Esophagus (tissue), 2 donors: ENCODE measurements around the gene NELFB. TPM values are rescaled to one million over a fixed set of nuclear protein-coding genes. Genes with fewer than 3 reads are reported as not detected.

Source experiments
- H3K27ac ChIP-seq, 2 donors: one replicate each; pipeline ENCODE4 v1.5.1; 2013; ENCODE audit warnings: low read depth in 2 of 2, mild to moderate bottlenecking in 2 of 2, inconsistent platforms in 1 of 2, low read length in 1 of 2, moderate library complexity in 1 of 2
- H3K27me3 ChIP-seq, 2 donors: one replicate each; pipeline ENCODE4 v1.6.1; 2013; ENCODE audit warnings: low read length in 2 of 2, control low read depth in 1 of 2, mild to moderate bottlenecking in 1 of 2; ENCODE audit not compliant: insufficient read depth in 2 of 2, control insufficient read depth in 1 of 2
- H3K36me3 ChIP-seq, 2 donors: one replicate each; pipeline ENCODE4 v1.6.1; 2013; ENCODE audit warnings: low read length in 1 of 2; ENCODE audit not compliant: control insufficient read depth in 2 of 2, insufficient read depth in 2 of 2
- H3K4me1 ChIP-seq, 2 donors: one replicate each; pipeline ENCODE4 v1.6.1; 2013; ENCODE audit warnings: low read length in 1 of 2; ENCODE audit not compliant: control insufficient read depth in 2 of 2, insufficient read depth in 2 of 2
- H3K4me3 ChIP-seq, 2 donors: one replicate each; pipeline ENCODE4 v1.5.1; 2013; ENCODE audit warnings: low read length in 2 of 2, mild to moderate bottlenecking in 2 of 2, low read depth in 1 of 2, moderate library complexity in 1 of 2
- H3K9me3 ChIP-seq, 2 donors: one replicate each; pipeline ENCODE4 v1.6.1; 2013; ENCODE audit warnings: mild to moderate bottlenecking in 2 of 2, low read depth in 1 of 2, low read length in 1 of 2, moderate library complexity in 1 of 2; ENCODE audit not compliant: control insufficient read depth in 2 of 2, insufficient read depth in 1 of 2
- WGBS, 2 donors: extraction: QIAGEN DNeasy Blood & Tissue Kit; methylation state at CpG; one replicate each; pipeline ENCODE4 v1.1.7; 2013; 5-methylcytosine and 5-hydroxymethylcytosine counted together
- polyA plus RNA-seq, 2 donors: library from polyadenylated mRNA; stranded (reverse); fragments of 200-250 nt; gene quantifications; one replicate each; pipeline ENCODE4 v1.2.3, GENCODE V29; 2013
- donor health status: healthy with polysubstance abuse.
- donor health status: Bipolar disorder and iron deficiency.

Gene NELFB
- polyA plus RNA-seq, 2 donors = 31.7 to 34.7 TPM

GRCh38 chr9:137307255-137308056 lies 52.3 kb downstream of the NELFB start:
- no peak overlapping the region for H3K4me3 ChIP-seq
- peaks cover 12 to 66% of the 10 kb centered on the region in 2 donors for H3K4me1 ChIP-seq

DNA sequence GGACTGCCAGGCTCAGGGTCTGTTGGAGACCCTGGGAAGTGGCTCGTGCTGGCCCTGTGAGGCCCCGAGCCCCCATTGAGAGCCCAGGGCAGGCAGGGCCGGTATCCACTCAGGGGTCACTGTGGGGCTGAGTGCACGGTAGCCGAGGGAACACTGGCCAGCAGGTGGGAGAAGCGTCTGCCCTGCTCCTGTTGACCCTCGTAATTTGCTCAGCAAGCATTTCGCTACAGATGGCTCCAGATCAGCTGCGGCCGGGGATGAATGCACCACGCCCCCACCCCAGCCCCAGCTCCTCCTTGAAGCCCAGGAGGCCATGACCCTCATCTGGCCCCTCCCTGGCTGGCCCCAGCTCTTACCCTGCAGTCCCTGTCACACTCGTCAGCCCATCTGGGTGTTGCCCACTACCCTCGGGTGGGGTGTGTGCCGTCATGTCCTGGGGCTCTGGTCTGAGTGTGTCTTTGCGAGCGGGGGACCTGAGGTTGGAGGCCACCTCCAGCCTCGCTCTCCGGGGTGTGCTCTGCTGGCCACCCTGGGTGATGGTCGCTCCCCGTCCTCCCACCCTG lies 53.0 kb downstream of the NELFB start:
- H3K9me3 ChIP-seq = no peaks in the 10 kb centered on the region
- H3K27ac ChIP-seq = no peak overlapping the region
- peaks cover 12 to 69% of the 10 kb centered on the region in 2 donors for H3K4me1 ChIP-seq
- no peaks in the 10 kb centered on the region for H3K36me3 ChIP-seq
- H3K4me3 ChIP-seq = no peak overlapping the region
- 57 to 59% methylated on average over 20 of the region's 20 CpGs for WGBS, 2 donors
- H3K27me3 ChIP-seq = no peaks in the 10 kb centered on the region

More at GRCh38 chr9:137307255-137308056, 52.3 kb downstream of the NELFB start:
- Histone ChIP-seq H3K36me3 (no peaks in the 10 kb centered on the region), H3K27me3 (no peaks in the 10 kb centered on the region), H3K27ac (peak overlapping the region in 1 of 2 donors; percentile 6), H3K9me3 (no peaks in the 10 kb centered on the region)
- WGBS, 2 donors = 30 to 33% methylated on average over 29 to 30 of the region's 30 CpGs

DNA sequence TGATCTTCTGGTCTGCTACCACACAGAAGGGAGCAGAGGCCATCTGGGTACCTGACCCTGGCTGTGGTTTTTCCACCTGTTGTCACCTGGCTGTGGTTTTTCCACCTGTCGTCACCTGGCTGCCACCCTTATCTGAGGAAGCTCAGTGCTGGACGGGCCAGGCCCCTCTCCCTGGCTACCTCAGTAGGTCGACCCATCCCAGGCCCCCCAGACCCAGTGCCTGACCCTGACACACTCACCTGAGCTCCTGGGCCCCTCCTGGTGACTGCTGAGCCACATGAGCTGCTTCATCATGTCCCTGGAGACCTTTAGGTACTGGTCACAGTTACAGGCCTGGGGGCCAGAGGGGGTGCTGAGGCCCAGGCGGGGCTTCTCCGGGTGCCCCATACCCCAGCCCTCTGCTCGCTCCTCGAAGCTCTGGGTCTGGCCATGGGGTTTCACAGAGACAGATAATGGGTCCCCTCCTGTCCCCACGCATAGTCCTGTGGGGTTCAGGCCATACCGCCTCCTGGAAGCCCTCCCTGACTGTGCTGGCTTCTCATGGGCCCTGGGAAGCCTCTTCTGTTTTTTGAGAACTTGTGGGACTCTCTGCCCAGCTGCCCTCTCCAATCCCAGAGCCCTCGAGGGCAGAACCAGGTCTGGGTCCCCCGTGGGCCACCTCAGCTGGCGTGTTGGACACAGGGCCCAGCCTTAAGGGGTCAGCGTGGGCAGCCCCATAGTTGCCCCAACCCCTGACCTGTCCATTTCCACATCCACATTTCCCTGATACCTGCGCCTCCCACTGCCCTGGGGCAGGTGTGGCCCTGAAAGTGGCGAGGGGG lies 54.5 kb downstream of the NELFB start:
- peak overlapping the region; percentile 93 to 98 for H3K27ac ChIP-seq
- no peak overlapping the region for H3K4me3 ChIP-seq
- H3K4me1 ChIP-seq = peaks cover 13 to 71% of the 10 kb centered on the region in 2 donors
- H3K9me3 ChIP-seq = no peaks in the 10 kb centered on the region
- 82 to 86% methylated on average over 12 to 15 of the region's 15 CpGs for WGBS, 2 donors
- no peaks in the 10 kb centered on the region for H3K27me3 ChIP-seq
- no peaks in the 10 kb centered on the region for H3K36me3 ChIP-seq

GRCh38 chr9:137310189-137311052 lies 55.3 kb downstream of the NELFB start:
- H3K4me1 ChIP-seq = peaks cover 13 to 68% of the 10 kb centered on the region in 2 donors
- no peaks in the 10 kb centered on the region for H3K36me3 ChIP-seq
- H3K27ac ChIP-seq = peak overlapping the region; percentile 93 to 98
- 58 to 59% methylated on average over 20 of the region's 20 CpGs for WGBS, 2 donors
- H3K27me3 ChIP-seq = no peaks in the 10 kb centered on the region
- H3K9me3 ChIP-seq = no peaks in the 10 kb centered on the region
- peak overlapping the region in 1 of 2 donors; percentile 5 for H3K4me3 ChIP-seq

GRCh38 chr9:137311171-137311985 lies 56.3 kb downstream of the NELFB start:
- Histone ChIP-seq H3K4me3 (peak overlapping the region in 1 of 2 donors; percentile 5), H3K27me3 (no peaks in the 10 kb centered on the region), H3K4me1 (peaks cover 12 to 62% of the 10 kb centered on the region in 2 donors), H3K27ac (peak overlapping the region; percentile 97 to 98), H3K36me3 (no peaks in the 10 kb centered on the region), H3K9me3 (no peaks in the 10 kb centered on the region)
- WGBS, 2 donors = 48 to 51% methylated on average over 27 of the region's 27 CpGs

DNA sequence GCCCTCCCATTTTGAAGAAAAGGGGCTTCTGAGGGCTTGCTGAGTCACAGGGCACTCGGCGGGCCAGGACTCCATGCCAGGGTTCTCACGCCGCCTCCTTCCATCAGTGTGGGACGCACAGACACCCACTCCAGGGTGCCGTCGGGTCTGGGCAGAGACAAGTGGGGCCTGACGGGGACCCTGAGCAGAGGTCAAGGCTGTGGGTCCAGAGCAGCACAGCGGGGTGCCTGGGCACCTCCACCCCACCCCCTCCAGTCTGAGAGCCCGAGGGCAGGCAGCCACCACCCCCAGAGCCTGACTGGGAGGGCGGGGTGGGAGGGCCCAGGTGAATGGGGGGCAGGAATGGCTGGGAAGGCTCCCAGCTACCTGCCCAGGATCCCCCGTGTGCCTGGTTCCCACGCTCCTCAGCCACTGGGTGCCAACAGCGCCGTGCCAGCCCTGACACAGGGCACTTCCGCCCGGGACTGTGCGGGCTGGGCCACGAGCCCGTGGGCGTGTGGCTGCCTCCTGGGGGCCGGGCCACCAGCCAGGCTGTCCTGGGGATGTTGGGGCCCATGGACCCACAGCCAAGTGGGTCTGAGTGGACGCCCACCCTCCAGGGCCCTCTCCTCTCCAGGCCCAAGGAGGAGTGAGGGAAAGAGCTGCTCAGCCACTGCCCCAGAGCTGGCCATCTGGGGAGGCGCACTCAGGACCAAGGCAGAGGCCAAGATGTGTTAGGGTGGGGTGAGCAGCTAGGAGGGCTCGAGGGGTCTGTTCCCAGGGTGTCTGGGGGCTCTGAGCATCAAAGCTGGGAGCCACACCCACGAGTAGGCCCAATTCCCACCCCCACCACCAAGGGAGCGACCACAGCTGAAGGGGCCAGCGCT lies 57.1 kb downstream of the NELFB start:
- no peaks in the 10 kb centered on the region for H3K36me3 ChIP-seq
- H3K27me3 ChIP-seq = no peaks in the 10 kb centered on the region
- no peak overlapping the region for H3K4me3 ChIP-seq
- H3K9me3 ChIP-seq = no peaks in the 10 kb centered on the region
- H3K4me1 ChIP-seq = peaks cover 11 to 55% of the 10 kb centered on the region in 2 donors
- H3K27ac ChIP-seq = peak overlapping the region; percentile 97 to 98
- 49% methylated on average over 27 to 28 of the region's 28 CpGs for WGBS, 2 donors

DNA sequence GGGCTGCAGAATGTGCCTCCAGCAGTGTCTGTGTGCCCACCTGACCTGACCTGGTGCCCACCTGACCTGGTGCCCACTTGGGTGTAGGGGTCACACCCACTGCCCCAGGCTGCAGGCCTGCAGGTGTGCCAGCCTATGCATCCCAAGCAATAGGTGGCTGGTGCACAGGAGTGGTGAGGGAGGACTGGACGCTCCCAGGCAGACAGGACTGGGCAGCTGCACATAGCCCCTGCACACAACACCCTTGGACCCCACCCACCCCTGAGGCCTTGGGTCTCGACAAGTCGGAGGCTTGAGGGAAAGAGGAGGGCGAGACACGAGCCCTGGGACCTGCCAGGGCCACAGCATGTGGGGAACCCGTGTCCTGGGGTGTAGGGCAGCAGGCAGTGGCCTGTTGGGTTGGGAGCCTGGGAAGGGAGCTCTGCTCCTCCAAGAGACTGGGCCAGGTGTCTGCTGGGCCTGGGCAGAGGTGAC lies 57.8 kb downstream of the NELFB start:
- peaks cover 11 to 50% of the 10 kb centered on the region in 2 donors for H3K4me1 ChIP-seq
- H3K27ac ChIP-seq = peak overlapping the region; percentile 97 to 98
- 64 to 73% methylated on average over 6 of the region's 6 CpGs for WGBS, 2 donors
- no peak overlapping the region for H3K4me3 ChIP-seq
- H3K9me3 ChIP-seq = no peaks in the 10 kb centered on the region
- H3K27me3 ChIP-seq = no peaks in the 10 kb centered on the region
- H3K36me3 ChIP-seq = no peaks in the 10 kb centered on the region
